Measurements from ENCODE around the gene BRI3BP.

Gene BRI3BP

DNA sequence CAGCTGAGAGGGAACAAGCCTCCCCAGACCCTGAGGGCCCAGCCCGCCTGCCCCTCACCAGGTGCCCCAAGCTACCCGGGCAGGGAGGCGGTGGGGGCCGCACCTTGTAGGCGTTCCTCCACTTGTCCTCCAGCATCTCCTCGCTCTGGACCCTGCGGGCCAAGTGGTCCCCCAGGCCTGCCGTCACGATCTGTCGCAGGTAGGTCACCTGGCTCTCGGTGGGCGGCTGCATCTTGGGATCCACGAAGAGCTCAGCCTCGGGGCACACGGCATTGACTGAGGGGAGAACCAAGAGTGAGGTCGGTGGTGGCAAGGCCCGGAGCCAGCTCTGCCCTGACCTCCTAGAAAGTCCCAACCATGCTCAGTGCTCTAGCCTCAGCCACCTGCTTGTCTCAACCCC lies 41.1 kb upstream of the BRI3BP start:
- H3K36me3 ChIP-seq (replicated peaks; ENCODE audit: insufficient read depth, low read length) = no peaks in the 10 kb centered on the region
- no peak overlapping the region for H3K27ac ChIP-seq (ENCODE audit: low read length)
- no peak overlapping the region for H3K4me2 ChIP-seq (ENCODE audit: low read depth, low read length)
- H3K9me2 ChIP-seq (replicated peaks; ENCODE audit: insufficient read depth, low read length) = no peaks in the 10 kb centered on the region
- no peaks in the 10 kb centered on the region for H3K4me1 ChIP-seq (ENCODE audit: low read length)
- H4K20me1 ChIP-seq (ENCODE audit: insufficient read depth, low read length) = no peaks in the 10 kb centered on the region
- no peaks in the 10 kb centered on the region for H3K9me3 ChIP-seq (replicated peaks; ENCODE audit: insufficient read depth, low read length)
- TF ChIP-seq EZH2 (optimal IDR thresholded peaks at IDR 0.05; ENCODE audit: low read depth, low read length) (no peak), EZH2phosphoT487 (IDR thresholded peaks at IDR 0.05; ENCODE audit: low read length) (no peak)
- TF ChIP-seq, protein P1, sequence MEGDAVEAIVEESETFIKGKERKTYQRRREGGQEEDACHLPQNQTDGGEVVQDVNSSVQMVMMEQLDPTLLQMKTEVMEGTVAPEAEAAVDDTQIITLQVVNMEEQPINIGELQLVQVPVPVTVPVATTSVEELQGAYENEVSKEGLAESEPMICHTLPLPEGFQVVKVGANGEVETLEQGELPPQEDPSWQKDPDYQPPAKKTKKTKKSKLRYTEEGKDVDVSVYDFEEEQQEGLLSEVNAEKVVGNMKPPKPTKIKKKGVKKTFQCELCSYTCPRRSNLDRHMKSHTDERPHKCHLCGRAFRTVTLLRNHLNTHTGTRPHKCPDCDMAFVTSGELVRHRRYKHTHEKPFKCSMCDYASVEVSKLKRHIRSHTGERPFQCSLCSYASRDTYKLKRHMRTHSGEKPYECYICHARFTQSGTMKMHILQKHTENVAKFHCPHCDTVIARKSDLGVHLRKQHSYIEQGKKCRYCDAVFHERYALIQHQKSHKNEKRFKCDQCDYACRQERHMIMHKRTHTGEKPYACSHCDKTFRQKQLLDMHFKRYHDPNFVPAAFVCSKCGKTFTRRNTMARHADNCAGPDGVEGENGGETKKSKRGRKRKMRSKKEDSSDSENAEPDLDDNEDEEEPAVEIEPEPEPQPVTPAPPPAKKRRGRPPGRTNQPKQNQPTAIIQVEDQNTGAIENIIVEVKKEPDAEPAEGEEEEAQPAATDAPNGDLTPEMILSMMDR (IDR thresholded peaks at IDR 0.05; ENCODE audit: low read length) = no peak
- no peaks in the 10 kb centered on the region for H3F3A ChIP-seq (ENCODE audit: insufficient read depth, low read length)
- no peak overlapping the region for H2AFZ ChIP-seq (ENCODE audit: low read length)
- no peak overlapping the region for H3K9ac ChIP-seq (ENCODE audit: low read length)
- H3K79me2 ChIP-seq (ENCODE audit: low read length) = no peaks in the 10 kb centered on the region
- no peaks in the 10 kb centered on the region for H3K27me3 ChIP-seq (replicated peaks; ENCODE audit: insufficient read depth, low read length)
- no peak for DNase-seq
- no peak overlapping the region for H3K4me3 ChIP-seq (ENCODE audit: low read length)

DNA sequence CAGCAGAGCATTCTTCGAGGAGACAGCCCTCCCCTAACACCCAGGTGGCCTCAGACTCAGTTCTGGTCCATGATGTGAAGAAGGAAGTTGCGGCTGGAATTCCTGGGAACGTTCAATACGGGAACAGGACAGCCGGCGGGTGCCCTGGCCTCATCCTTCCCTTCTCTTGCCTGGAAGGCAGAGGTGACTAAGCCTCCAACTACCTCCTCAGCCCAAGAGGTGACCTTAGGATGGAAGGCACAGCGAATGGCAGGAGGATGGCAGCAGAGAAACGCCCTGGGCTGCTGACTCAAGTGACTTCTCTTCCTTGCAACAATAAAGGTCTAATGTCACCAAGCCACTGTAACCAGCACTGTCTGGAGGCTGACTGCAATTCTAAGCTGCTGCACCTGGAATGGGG lies 40.6 kb upstream of the BRI3BP start:
- no peaks in the 10 kb centered on the region for H4K20me1 ChIP-seq (ENCODE audit: insufficient read depth, low read length)
- H3K9me3 ChIP-seq (replicated peaks; ENCODE audit: insufficient read depth, low read length) = no peaks in the 10 kb centered on the region
- TF ChIP-seq, protein P1 (IDR thresholded peaks at IDR 0.05; ENCODE audit: low read length) = no peak
- TF ChIP-seq EZH2phosphoT487 (IDR thresholded peaks at IDR 0.05; ENCODE audit: low read length) = no peak
- TF ChIP-seq EZH2 (optimal IDR thresholded peaks at IDR 0.05; ENCODE audit: low read depth, low read length) = no peak
- no peaks in the 10 kb centered on the region for H3K79me2 ChIP-seq (ENCODE audit: low read length)
- H3K27ac ChIP-seq (ENCODE audit: low read length) = no peak overlapping the region
- H3F3A ChIP-seq (ENCODE audit: insufficient read depth, low read length) = no peaks in the 10 kb centered on the region
- no peak overlapping the region for H3K9ac ChIP-seq (ENCODE audit: low read length)
- no peaks in the 10 kb centered on the region for H3K36me3 ChIP-seq (replicated peaks; ENCODE audit: insufficient read depth, low read length)
- H3K4me1 ChIP-seq (ENCODE audit: low read length) = no peaks in the 10 kb centered on the region
- H2AFZ ChIP-seq (ENCODE audit: low read length) = no peak overlapping the region
- H3K4me3 ChIP-seq (ENCODE audit: low read length) = no peak overlapping the region
- H3K27me3 ChIP-seq (replicated peaks; ENCODE audit: insufficient read depth, low read length) = no peaks in the 10 kb centered on the region
- DNase-seq = no peak
- H3K4me2 ChIP-seq (ENCODE audit: low read depth, low read length) = no peak overlapping the region
- H3K9me2 ChIP-seq (replicated peaks; ENCODE audit: insufficient read depth, low read length) = no peaks in the 10 kb centered on the region

DNA sequence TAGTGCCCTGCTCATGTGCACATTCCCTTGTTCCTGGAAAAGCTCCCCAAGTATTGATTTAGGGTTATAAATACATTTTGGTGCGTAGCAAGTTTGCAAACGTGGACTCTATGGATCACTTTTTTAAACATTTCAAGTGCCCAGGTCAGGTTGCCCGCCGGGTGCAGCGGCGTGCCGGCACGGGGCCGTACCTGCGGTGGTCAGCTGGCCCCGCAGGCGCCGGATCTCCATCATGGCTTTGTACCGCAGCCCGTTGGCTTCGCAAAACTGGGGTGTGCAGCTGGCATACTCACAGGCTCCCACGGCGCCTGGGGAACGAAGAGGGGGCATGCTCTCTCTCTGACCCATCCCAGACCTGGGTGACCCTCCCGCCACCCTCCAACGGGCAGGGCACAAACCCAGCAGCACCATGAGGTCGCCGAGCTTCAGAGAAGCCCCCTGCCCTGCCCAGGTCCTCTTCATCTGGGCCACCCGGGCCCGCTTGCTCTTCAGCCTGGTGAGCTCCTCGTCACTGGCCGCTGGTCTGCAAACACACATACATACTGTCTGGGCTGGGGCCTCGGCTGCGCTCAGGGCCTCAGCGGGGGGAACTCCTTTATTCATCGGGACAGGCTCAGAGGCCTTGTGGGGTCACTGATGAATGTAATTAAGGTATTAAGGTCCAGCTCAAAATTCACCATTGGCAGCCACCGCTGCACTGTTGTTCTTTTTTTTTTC lies 39.6 kb upstream of the BRI3BP start:
- Histone ChIP-seq H3K4me1 (ENCODE audit: low read length) (no peaks in the 10 kb centered on the region), H3K4me3 (ENCODE audit: low read length) (no peak overlapping the region)
- TF ChIP-seq EZH2phosphoT487 (IDR thresholded peaks at IDR 0.05; ENCODE audit: low read length) = no peak
- no peak for TF ChIP-seq EZH2 (optimal IDR thresholded peaks at IDR 0.05; ENCODE audit: low read depth, low read length)
- TF ChIP-seq, protein P1 (IDR thresholded peaks at IDR 0.05; ENCODE audit: low read length) = no peak

More for the DNA sequence above, 39.6 kb upstream of the BRI3BP start:
- Histone ChIP-seq H3K27ac (ENCODE audit: low read length) (no peak overlapping the region), H3K27me3 (replicated peaks; ENCODE audit: insufficient read depth, low read length) (no peaks in the 10 kb centered on the region), H3F3A (ENCODE audit: insufficient read depth, low read length) (no peaks in the 10 kb centered on the region), H3K9me2 (replicated peaks; ENCODE audit: insufficient read depth, low read length) (no peaks in the 10 kb centered on the region), H4K20me1 (ENCODE audit: insufficient read depth, low read length) (no peaks in the 10 kb centered on the region), H2AFZ (ENCODE audit: low read length) (no peak overlapping the region), H3K4me2 (ENCODE audit: low read depth, low read length) (no peak overlapping the region), H3K9ac (ENCODE audit: low read length) (no peak overlapping the region), H3K79me2 (ENCODE audit: low read length) (no peaks in the 10 kb centered on the region), H3K9me3 (replicated peaks; ENCODE audit: insufficient read depth, low read length) (no peaks in the 10 kb centered on the region), H3K36me3 (replicated peaks; ENCODE audit: insufficient read depth, low read length) (no peaks in the 10 kb centered on the region)
- no peak for DNase-seq

All from MM.1S (cell line).